DMS153 treated with DMSO at 0.1 percent for 48 hours (cell line): Measurements from ENCODE around the gene PCBP3.
"Not testable (repeated sequence)": the region's sequence is repeated elsewhere in the genome, so short reads cannot be mapped to it uniquely, and the experiment has no call there.

ENCODE experiments used
- DNase-seq: peaks from one replicate; lab custom pipeline; 2025; ENCODE audit not compliant: unreplicated experiment; lab: John Stamatoyannopoulos, UW

The PCBP3 gene

GRCh38 chr21:45823100-45823681 is 179.7 kb downstream of the PCBP3 start:
- no peak for DNase-seq

DNA sequence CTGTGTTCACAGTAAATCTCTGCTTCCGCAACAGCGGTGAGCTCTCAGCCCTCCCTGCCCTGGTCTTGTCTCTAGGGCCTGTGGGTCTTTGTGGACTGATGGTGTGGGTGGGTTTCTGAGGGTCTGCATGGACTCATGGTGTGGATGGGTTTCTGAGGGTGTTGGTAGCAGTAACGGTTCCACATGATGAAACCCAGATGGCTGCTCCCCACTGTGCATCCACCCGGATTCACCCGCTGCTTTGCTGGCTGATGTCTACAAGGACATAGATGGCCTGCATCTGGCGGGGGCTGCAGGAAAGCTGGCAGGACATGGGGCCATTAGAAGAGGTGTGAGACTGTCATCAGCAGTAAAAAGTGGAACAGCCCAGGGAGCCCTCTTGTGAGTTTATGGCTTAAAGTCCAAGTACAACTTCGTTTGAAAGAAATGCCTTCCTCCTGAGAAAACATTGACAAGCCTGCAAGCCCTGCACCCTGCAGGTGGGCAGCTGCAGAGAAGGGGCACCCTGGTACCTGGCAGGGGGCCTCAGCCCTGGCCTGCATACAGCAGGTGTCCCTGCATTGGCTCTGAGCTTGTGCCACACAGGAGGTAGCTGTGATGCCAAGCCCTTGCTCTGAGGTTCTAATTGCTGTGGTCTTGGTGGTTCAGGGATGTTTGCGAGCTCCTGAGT is 181.2 kb downstream of the PCBP3 start:
- no peak for DNase-seq

DNA sequence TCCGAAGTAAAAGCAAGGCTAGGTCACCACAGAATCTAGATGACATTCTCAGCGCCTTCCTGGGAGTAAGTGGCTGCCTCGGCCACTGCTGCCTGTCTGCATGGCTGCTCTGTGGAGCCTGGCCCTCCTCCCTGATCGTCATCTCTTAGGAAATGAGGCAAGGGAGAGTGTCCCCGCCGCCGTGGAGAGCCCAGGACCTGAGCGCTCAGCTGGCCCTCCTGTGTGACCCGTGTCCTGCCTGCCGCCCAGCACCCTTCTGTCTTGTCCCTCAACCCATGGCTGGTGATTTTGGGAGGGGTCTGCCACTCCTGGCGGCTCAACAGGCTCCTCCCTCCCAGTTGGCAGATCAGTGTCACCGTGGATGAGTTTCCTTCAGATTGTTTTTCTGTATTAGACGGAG is 181.7 kb downstream of the PCBP3 start:
- DNase-seq = no peak

GRCh38 chr21:45826676-45827301 is 183.3 kb downstream of the PCBP3 start:
- DNase-seq = no peak

- DNase-seq = no peak
Observed at GRCh38 chr21:45827302-45827692, 183.8 kb downstream of the PCBP3 start.

DNA sequence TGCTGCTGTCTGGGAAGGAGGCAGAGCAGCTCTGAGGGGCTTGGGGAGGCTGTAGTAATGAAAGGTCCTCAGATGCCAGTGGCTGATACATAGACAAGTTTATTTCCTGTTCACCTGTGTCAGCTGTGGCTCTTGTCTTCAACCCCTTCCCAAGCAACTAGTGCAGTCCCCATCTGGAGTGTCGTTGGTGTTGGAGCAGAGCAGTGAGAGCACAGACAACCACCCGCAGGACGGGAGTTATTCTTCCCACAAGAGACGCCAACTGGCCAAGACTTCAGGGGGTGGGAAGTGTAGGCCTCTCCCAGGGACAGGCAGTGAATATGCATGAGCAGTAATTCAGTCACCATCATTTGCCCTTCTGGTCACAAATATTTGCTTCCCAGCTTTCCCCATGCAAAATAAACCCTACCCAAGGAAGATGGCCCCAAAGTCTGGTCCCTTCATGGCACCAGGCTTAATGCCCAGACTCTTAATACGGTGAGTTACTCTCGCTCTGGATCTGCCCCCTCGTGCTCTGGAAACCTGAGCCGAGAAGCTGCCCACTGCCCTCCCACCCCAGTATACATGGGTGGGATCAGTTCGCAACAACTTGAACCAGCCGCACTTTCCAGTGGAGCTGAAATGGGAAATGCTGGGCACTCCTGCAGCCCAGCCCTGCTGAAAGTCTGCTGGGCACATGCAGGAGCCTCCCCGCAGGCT is 184.5 kb downstream of the PCBP3 start:
- DNase-seq = no peak

- DNase-seq = no peak
Observed at GRCh38 chr21:45828580-45829570, 185.3 kb downstream of the PCBP3 start.

DNA sequence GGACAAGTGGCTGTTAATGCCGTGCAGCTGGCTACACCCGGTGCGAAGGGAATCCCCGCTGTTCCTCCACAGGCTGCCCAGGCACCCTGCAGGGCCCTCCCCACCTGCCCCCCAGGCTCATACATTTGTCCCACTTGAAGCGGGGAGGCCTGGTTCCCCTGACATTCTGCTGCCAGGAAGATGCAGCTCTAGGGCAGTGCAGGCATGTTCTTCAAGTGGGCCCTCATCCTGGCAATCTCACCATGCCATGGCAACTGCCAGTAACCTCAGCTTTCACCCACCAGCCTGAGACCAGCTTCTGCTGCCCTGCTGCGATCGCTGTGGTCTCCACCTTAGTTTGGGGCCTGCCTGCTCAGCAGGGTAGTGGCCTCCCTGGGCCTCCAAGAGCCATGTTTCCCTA is 186.1 kb downstream of the PCBP3 start:
- no peak for DNase-seq

- DNase-seq = no peak
Observed at GRCh38 chr21:45830221-45830640, 186.7 kb downstream of the PCBP3 start.

- no peak for DNase-seq
Observed at GRCh38 chr21:45830720-45831366, 187.3 kb downstream of the PCBP3 start.

DNA sequence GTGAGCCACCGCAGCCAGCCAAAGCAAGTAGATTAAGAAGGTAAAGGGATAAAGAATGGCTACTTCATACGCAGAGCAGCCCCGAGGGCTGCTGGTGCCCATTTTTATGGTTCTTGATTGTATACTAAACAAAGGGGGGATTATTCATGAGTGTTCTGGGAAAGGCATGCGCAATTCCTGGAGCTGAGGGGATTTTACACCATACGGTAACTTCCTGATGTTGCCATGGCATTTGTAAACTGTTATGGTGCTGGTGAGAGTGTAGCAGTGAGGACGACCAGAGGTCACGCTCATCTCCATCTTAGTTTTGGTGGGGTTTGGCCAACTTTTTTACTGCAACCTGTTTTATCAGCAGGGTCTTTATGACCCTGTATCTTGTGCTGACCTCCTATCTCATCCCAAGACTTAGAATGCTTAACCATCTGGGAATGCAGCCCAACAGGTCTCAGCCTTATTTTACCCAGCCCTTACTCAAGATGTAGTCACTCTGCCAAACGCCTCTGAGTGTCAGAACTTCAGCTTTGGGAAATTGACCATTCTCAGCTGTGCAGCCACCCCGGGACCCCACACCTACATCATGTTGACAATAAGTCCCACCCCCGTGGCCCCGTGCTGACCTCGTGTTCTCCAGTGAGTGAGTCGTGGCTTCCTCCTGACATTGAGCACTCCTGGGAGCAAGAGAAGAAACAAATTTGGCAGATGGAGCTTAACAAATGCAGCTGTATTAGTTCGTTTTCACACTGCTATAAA is 188.6 kb downstream of the PCBP3 start:
- no peak for DNase-seq

DNA sequence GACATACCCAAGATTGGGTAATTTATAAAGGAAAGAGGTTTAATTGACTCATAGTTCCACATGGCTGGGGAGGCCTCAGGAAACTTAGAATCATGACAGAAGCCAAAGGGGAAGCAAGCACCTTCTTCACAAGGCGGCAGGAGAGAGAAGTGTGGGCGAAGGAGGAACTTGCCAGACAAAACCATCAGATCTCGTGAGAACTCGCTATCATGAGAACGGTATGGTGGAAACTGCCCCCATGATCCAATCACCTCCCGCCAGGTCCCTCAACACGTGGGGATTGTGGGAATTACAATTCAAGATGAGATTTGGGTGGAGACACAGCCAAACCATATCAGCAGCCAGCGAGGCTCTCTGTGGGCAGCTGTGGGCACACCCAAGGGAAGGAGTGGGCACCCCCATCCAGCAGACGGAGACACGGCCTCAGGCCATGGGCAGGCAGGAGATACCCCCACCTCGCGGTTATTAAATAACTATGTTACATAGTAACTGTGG is 189.3 kb downstream of the PCBP3 start:
- not testable (repeated sequence) for DNase-seq

DNA sequence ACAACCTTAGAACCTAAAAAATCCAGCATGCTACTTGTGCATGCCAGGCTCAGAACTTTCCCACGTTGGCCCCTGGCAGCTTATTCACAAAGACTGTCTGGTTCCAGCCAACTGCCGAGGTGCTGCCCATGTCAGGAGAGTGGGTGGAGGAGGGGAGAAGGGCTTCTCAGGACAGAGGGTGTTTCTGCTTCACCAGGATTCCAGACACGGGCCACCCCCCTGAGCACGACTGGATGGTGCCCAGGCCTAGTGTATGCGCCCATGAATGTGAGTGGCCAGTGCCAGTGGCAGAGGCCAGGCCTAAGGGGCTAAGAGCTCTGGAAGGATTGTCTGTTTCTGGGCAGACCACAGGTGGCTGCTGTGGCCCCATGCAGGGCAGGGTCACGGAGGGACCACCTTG is 189.9 kb downstream of the PCBP3 start:
- no peak for DNase-seq

DNA sequence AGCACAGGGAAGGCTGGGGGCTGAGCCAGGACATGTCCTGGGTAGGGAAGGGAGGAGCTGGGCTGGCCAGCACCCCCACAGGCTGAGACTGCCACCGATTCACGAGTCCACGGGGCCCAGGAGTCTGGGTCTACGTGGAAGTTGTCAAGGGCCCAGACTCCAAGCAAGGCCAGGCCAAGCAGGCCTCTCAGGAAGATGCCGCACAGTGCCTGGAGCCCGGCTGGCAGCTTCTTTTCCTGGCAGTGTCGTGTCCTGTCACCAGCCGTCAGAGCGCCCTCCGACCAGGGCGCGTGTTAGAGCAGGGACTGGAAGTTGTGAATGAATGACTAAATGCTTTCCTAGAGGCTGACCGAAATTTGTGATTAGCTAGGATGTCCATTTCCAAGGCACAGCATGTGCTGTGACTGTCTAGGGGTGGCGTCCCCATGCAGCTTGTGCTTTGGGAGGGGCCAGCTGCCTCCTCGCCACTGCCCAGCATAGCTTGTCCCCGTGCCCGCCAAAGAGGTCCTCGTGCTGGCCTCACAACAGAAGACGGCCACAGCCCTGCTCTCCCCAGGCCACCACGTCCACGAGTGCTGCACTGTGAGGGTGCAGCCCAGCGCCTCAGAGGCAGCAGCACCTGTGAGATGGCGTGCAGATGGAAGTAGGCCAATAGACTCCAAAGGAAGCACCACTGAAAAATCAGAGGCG is 190.6 kb downstream of the PCBP3 start:
- DNase-seq = no peak

- DNase-seq = no peak
Observed at GRCh38 chr21:45834821-45835293, 191.3 kb downstream of the PCBP3 start.

- DNase-seq = no peak
Observed at GRCh38 chr21:45835301-45836267, 192.1 kb downstream of the PCBP3 start.

DNA sequence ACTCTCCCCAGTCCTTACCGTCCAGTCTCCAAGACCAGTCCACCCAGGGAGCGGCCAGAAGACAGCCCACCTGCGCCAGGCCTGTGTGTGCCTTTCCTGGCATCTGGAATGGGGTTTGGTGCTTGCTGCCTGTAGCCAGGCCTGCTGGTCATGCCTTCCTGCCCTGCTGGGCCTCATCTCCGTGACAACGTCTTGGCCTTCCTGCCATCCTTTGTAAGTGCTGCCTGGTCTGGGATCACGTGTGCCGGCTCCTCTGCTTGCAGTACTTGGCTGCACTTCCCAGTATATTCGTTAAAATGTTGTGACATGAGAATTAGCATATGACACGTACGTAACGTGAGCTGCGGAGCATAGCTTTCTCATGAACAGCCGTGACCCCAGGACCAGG is 192.7 kb downstream of the PCBP3 start:
- DNase-seq = no peak
